Neutrophil (primary cell): ENCODE measurements around the gene XPR1.

ENCODE experiments used
- H3K27ac ChIP-seq: fragments of 200-600 bp; sonication (generic); 2 replicates; pipeline ENCODE4 v1.5.1; 2016; ENCODE audit warnings: mild to moderate bottlenecking, moderate library complexity
- H3K27me3 ChIP-seq: fragments of 200-600 bp; sonication (generic); 2 replicates; pipeline ENCODE4 v1.6.0; 2016; ENCODE audit warnings: mild to moderate bottlenecking
- H3K36me3 ChIP-seq: fragments of 200-600 bp; sonication (generic); 2 replicates; pipeline ENCODE4 v1.5.1; 2017
- H3K4me1 ChIP-seq, 2 experiments: fragments of 200-600 bp in 1 of 2; sonication (generic) in 1 of 2; 1 replicate in 1 of 2; 2 replicates in 1 of 2; pipeline versions ENCODE4 v1.5.1 to v1.6.1; 2013 to 2016; ENCODE audit warnings: low read depth in 1 of 2, low read length in 1 of 2, mild to moderate bottlenecking in 1 of 2, moderate library complexity in 1 of 2; ENCODE audit not compliant: control insufficient read depth in 1 of 2, insufficient read depth in 1 of 2
- H3K4me3 ChIP-seq, 2 experiments: fragments of 200-600 bp in 1 of 2; sonication (generic) in 1 of 2; 1 replicate in 1 of 2; 2 replicates in 1 of 2; pipeline ENCODE4 v1.5.1; 2013 to 2016; ENCODE audit warnings: low read depth in 1 of 2, low read length in 1 of 2, mild to moderate bottlenecking in 1 of 2, moderate library complexity in 1 of 2
- H3K9me3 ChIP-seq: fragments of 200-600 bp; sonication (generic); 2 replicates; pipeline ENCODE4 v1.5.1; 2016
- CTCF ChIP-seq: fragments of 200-600 bp; sonication (generic); IDR thresholded peaks from 2 replicates; pipeline ENCODE4 v1.5.1; 2016; ENCODE audit warnings: antibody characterized with exemption

XPR1 gene

GRCh38 chr1:180646093-180646492, 14.3 kb downstream of the XPR1 start:
- Histone ChIP-seq H3K4me1 (no peaks in the 10 kb centered on the region), H3K27ac (no peak overlapping the region), H3K36me3 (no peaks in the 10 kb centered on the region), H3K27me3 (no peaks in the 10 kb centered on the region), H3K4me3 (no peak overlapping the region), H3K9me3 (no peaks in the 10 kb centered on the region)
- TF ChIP-seq CTCF, result no peak

- Histone ChIP-seq H3K36me3 (no peaks in the 10 kb centered on the region), H3K27me3 (no peaks in the 10 kb centered on the region), H3K4me1 (no peaks in the 10 kb centered on the region), H3K9me3 (no peaks in the 10 kb centered on the region), H3K27ac (no peak overlapping the region), H3K4me3 (no peak overlapping the region)
- TF ChIP-seq CTCF, result no peak
Observed at GRCh38 chr1:180646547-180646946, 14.7 kb downstream of the XPR1 start.

- Histone ChIP-seq H3K9me3 (no peaks in the 10 kb centered on the region), H3K4me3 (no peak overlapping the region), H3K27ac (no peak overlapping the region), H3K36me3 (no peaks in the 10 kb centered on the region), H3K27me3 (no peaks in the 10 kb centered on the region), H3K4me1 (no peaks in the 10 kb centered on the region)
- TF ChIP-seq CTCF, result no peak
Observed at GRCh38 chr1:180652792-180653191, 21.0 kb downstream of the XPR1 start.

GRCh38 chr1:180662709-180663108, 30.9 kb downstream of the XPR1 start:
- Histone ChIP-seq H3K36me3 (no peaks in the 10 kb centered on the region), H3K9me3 (no peaks in the 10 kb centered on the region), H3K4me1 (no peaks in the 10 kb centered on the region), H3K27me3 (no peaks in the 10 kb centered on the region), H3K27ac (no peak overlapping the region), H3K4me3 (no peak overlapping the region)
- TF ChIP-seq CTCF, result no peak

- Histone ChIP-seq H3K9me3 (peaks cover 6% of the 10 kb centered on the region), H3K27me3 (no peaks in the 10 kb centered on the region)
Observed at GRCh38 chr1:180670681-180671080, 38.9 kb downstream of the XPR1 start.

More at GRCh38 chr1:180670681-180671080, 38.9 kb downstream of the XPR1 start:
- H3K36me3 ChIP-seq, result no peaks in the 10 kb centered on the region
- H3K4me3 ChIP-seq, result no peak overlapping the region
- TF ChIP-seq CTCF, result no peak
- no peaks in the 10 kb centered on the region for H3K4me1 ChIP-seq
- H3K27ac ChIP-seq, result no peak overlapping the region
